Retinal pigment epithelial cell (primary cell): ENCODE results near the gene CEP44.

ENCODE experiments used
- DNase-seq: peaks from one replicate; pipeline ENCODE4 v3.0.0-alpha.2; 2010; ENCODE audit warnings: low read depth
- H3K4me3 ChIP-seq: 2 replicates; pipeline ENCODE4 v1.5.1; 2011; ENCODE audit warnings: mild to moderate bottlenecking, low read length, control low read depth, moderate library complexity
- TF ChIP-seq, protein P1 (sequence below): conservative IDR thresholded peaks from 2 replicates; pipeline ENCODE4 v1.5.1; 2011; ENCODE audit warnings: low read depth, low read length, control low read depth, inconsistent platforms

CEP44 gene

DNA sequence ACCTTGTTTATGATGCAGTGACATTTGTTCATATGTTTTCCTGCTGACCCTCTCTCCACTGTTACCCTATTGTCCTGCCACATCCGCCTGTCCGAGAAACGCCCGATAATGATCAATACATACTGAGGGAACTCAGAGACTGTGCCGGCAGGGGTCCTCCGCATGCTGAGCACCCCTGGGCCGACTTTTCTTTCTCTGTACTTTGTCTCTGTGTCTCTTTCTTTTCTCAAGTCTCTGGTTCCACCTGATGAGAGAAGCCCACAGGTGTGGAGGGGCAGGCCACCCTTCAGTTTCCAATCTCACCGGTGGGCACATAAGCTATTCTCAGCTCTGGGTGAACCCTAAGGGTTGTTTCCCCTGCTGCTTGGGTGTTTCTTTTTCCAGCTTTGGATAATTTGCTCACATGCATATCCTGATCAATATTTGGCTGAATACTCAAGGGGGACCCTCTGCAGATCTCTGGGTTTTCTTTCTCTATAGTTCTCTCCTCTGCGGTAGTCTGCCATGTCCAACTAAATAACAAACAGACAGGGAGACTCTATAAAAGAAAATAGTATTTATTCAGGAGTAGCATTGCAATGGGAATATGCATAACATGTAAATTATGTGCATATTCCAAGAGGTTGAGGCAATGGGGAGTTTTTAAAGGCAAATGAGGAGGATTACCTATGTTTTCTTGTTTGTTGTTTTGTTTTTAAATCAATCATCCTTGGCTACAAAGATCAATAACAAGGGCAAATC, 97.2 kb downstream of the CEP44 start:
- no peak for DNase-seq
- TF ChIP-seq, protein P1, sequence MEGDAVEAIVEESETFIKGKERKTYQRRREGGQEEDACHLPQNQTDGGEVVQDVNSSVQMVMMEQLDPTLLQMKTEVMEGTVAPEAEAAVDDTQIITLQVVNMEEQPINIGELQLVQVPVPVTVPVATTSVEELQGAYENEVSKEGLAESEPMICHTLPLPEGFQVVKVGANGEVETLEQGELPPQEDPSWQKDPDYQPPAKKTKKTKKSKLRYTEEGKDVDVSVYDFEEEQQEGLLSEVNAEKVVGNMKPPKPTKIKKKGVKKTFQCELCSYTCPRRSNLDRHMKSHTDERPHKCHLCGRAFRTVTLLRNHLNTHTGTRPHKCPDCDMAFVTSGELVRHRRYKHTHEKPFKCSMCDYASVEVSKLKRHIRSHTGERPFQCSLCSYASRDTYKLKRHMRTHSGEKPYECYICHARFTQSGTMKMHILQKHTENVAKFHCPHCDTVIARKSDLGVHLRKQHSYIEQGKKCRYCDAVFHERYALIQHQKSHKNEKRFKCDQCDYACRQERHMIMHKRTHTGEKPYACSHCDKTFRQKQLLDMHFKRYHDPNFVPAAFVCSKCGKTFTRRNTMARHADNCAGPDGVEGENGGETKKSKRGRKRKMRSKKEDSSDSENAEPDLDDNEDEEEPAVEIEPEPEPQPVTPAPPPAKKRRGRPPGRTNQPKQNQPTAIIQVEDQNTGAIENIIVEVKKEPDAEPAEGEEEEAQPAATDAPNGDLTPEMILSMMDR, result no peak

DNA sequence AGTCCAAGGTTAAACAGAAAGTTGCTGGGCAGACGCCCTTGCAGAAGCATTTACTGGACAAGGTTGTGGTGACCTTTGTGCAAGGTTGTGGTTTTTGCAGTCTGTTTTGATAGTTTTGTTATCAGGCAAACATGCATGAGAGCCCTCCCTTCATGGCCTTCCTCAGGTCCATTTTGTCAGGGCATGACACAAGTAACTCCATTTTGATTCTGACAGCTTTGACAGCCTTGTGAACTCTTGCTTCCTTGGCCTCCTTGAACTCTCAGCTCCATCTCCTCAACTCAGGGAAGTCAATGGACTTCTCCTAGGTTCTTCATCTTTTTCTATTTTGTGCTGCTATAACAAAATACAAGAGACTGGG, 97.7 kb downstream of the CEP44 start:
- TF ChIP-seq, protein P1, result no peak
- H3K4me3 ChIP-seq, result no peak overlapping the region
- DNase-seq, result no peak

More for the DNA sequence above, 97.2 kb downstream of the CEP44 start:
- H3K4me3 ChIP-seq, result no peak overlapping the region
